ENCODE results near the gene JOSD1. TPM values are rescaled to one million over a fixed set of nuclear protein-coding genes. Genes with fewer than 3 reads are reported as not detected.

JOSD1 gene
- total and polyA plus RNA-seq, 2 donors (not counting 3 experiments of a cell fraction or from before 2014, with no cell fraction given): 61.7 to 73.1 TPM

GRCh38 chr22:38716826-38717225 is 16.1 kb upstream of the JOSD1 start:
- Histone ChIP-seq H3K4me2 (ENCODE audit: insufficient read depth, low read length) (no peak overlapping the region), H3K9me1 (replicated peaks; ENCODE audit: control insufficient read depth, extremely low read depth, insufficient read depth, low read length) (no peaks in the 10 kb centered on the region), H3K9me3 (replicated peaks; ENCODE audit: control insufficient read depth, insufficient read depth, low read length) (no peaks in the 10 kb centered on the region), H3K9ac (replicated peaks; ENCODE audit: extremely low read depth, insufficient read depth, low read length) (no peak overlapping the region), H4K20me1 (replicated peaks; ENCODE audit: control insufficient read depth, extremely low read depth, insufficient read depth, low read length) (no peaks in the 10 kb centered on the region), H3K4me3 (replicated peaks in 1 of 3; ENCODE audit: insufficient read depth in 1 of 3, low read depth in 1 of 3, low read length in 3 of 3) (no peak overlapping the region), H3K36me3 (ENCODE audit: control insufficient read depth in 2 of 2, extremely low read depth in 1 of 2, insufficient read depth in 2 of 2, low read length in 2 of 2) (peaks cover 3 to 11% of the 10 kb centered on the region in 2 experiments), H2AFZ (ENCODE audit: low read depth, low read length) (no peak overlapping the region), H3K4me1 (ENCODE audit: control insufficient read depth, extremely low read depth, insufficient read depth, low read length) (peaks cover 10% of the 10 kb centered on the region), H3K27me3 (ENCODE audit: control insufficient read depth in 2 of 2, insufficient read depth in 2 of 2, low read length in 2 of 2) (no peaks in the 10 kb centered on the region), H3K27ac (ENCODE audit: insufficient read depth, low read depth, low read length) (no peak overlapping the region), H3K79me2 (ENCODE audit: control insufficient read depth, insufficient read depth, low read length) (peaks cover 38% of the 10 kb centered on the region)
- POLR2A ChIA-PET: no interaction called here
- no peak for FAIRE-seq
- dilution Hi-C loops (cut with MboI; ENCODE audit: extremely low pct_ligation_motif_present, low sequenced_read_pairs): no loop called here
- no peak for DNase-seq (ENCODE audit: low read depth, low spot score)
- TF ChIP-seq GATA2 (IDR thresholded peaks at IDR 0.05; ENCODE audit: insufficient read depth, insufficient read length, low read depth, low read length) (no peak), MYC (IDR thresholded peaks at IDR 0.05; ENCODE audit: low read depth, low read length) (no peak), FOS (IDR thresholded peaks at IDR 0.05; ENCODE audit: borderline replicate concordance, insufficient read depth, low read length) (no peak), JUN (IDR thresholded peaks at IDR 0.05; ENCODE audit: borderline replicate concordance, insufficient read depth, insufficient read length, low read depth) (no peak), CTCF (IDR thresholded peaks at IDR 0.05; ENCODE audit: extremely low read depth in 1 of 2, insufficient read depth in 1 of 2, low read depth in 1 of 2, low read length in 2 of 2) (no peak), POLR2A (IDR thresholded peaks at IDR 0.05; ENCODE audit: low read depth, low read length) (no peak), POLR2AphosphoS5 (IDR thresholded peaks at IDR 0.05; ENCODE audit: insufficient read depth, low read depth, low read length) (no peak), EZH2 (IDR thresholded peaks at IDR 0.05; ENCODE audit: borderline replicate concordance, low read depth, low read length, severe bottlenecking) (no peak), MAX (IDR thresholded peaks at IDR 0.05; ENCODE audit: insufficient read depth, insufficient read length) (no peak)
- BruUV-seq (replicated peaks): no TSS peak
- CTCF ChIA-PET: interaction anchor here (1.1 to 2.0 kb wide), 2 partner anchors 10 to 18 kb away, joined by 3 to 11 read pairs; no protein-coding TSS in a partner anchor
- intact Hi-C loops (cut with micrococcal nuclease): no loop called here
